ENCODE data around the gene MBD2. TPM values are rescaled to one million over a fixed set of nuclear protein-coding genes. Genes with fewer than 3 reads are reported as not detected.

MBD2 gene
- total and polyA plus RNA-seq, 2 experiments from 2014 or later: 14.4 to 56.8 TPM

GRCh38 chr18:54233228-54233625, 8.8 kb upstream of the MBD2 start:
- Histone ChIP-seq H3K27ac (no peak overlapping the region), H3K9me2 (replicated peaks; ENCODE audit: insufficient read depth) (no peaks in the 10 kb centered on the region)
- 91% methylated on average over 3 of the region's 3 CpGs for WGBS (ENCODE audit: low lambda C conversion rate, missing lambda C conversion rate)

GRCh38 chr18:54232485-54233227, 8.2 kb upstream of the MBD2 start:
- no peaks in the 10 kb centered on the region for H3K9me3 ChIP-seq (ENCODE audit: low read depth)
- no peak overlapping the region for H2AFZ ChIP-seq
- WGBS (ENCODE audit: low lambda C conversion rate, missing lambda C conversion rate): 82% methylated on average over 7 of the region's 7 CpGs
- DNase-seq (ENCODE audit: low spot score): no peak
- H3K27ac ChIP-seq: no peak overlapping the region
- no peaks in the 10 kb centered on the region for H3K4me1 ChIP-seq (ENCODE audit: insufficient read depth)
- no peaks in the 10 kb centered on the region for H3K79me2 ChIP-seq
- H3K4me2 ChIP-seq: no peak overlapping the region
- H3K4me3 ChIP-seq: no peak overlapping the region
- H3K27me3 ChIP-seq: no peaks in the 10 kb centered on the region
- H4K20me1 ChIP-seq (ENCODE audit: insufficient read depth, poor library complexity, severe bottlenecking): no peaks in the 10 kb centered on the region
- no peaks in the 10 kb centered on the region for H3K9me2 ChIP-seq (replicated peaks; ENCODE audit: insufficient read depth)
- H3K36me3 ChIP-seq (replicated peaks; ENCODE audit: insufficient read depth, low read depth): no peaks in the 10 kb centered on the region
- TF ChIP-seq EZH2phosphoT487 (IDR thresholded peaks at IDR 0.05; ENCODE audit: low read depth, severe bottlenecking, unreplicated experiment): no peak

More at GRCh38 chr18:54233228-54233625, 8.8 kb upstream of the MBD2 start:
- no peaks in the 10 kb centered on the region for H3K9me3 ChIP-seq (ENCODE audit: low read depth)
- no peak for TF ChIP-seq CTCF (IDR thresholded peaks at IDR 0.05; ENCODE audit: poor library complexity)
- TF ChIP-seq EZH2phosphoT487 (IDR thresholded peaks at IDR 0.05; ENCODE audit: low read depth, severe bottlenecking, unreplicated experiment): no peak
- TF ChIP-seq EZH2 (IDR thresholded peaks at IDR 0.05; ENCODE audit: borderline replicate concordance): no peak
- H4K20me1 ChIP-seq (ENCODE audit: insufficient read depth, poor library complexity, severe bottlenecking): no peaks in the 10 kb centered on the region
- no peak overlapping the region for H2AFZ ChIP-seq
- H3K4me1 ChIP-seq (ENCODE audit: insufficient read depth): no peaks in the 10 kb centered on the region
- no peak overlapping the region for H3K4me2 ChIP-seq
- H3K79me2 ChIP-seq: no peaks in the 10 kb centered on the region
- H3K36me3 ChIP-seq (replicated peaks; ENCODE audit: insufficient read depth, low read depth): no peaks in the 10 kb centered on the region
- no peak for DNase-seq (ENCODE audit: low spot score)
- no peak overlapping the region for H3K4me3 ChIP-seq
- no peaks in the 10 kb centered on the region for H3K27me3 ChIP-seq

DNA sequence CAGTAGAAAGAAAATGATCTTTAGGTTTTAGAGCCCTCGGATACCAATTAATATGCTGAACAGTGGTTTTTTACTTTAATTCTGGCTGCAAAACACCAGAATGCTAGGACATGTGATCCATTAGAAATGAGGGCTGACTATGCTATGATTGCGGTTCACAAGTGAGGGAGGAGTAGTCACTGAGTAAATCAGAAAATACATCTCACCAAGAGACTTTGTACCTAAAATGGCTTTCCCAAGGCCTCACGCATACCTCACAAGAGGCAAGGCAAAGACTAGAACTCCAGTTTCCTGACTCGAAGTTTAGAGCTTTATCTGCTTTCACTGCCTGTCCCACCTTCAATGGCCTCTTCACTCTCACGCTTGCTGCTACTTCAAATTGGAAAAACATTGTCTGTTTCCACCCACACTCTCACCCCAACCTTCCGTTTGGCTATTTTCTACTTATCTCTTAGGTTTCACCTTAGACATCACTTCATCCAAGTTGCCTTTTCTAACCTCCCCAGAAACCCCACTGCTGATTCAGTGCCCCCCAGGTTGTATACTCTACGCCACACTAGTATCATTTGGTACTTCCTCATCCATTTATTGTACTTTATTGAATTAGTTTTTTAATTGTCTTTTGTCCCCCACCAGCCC, 5.1 kb upstream of the MBD2 start:
- Histone ChIP-seq H3K27me3 (no peaks in the 10 kb centered on the region), H3K4me3 (no peak overlapping the region), H3K9me2 (replicated peaks; ENCODE audit: insufficient read depth) (no peaks in the 10 kb centered on the region), H2AFZ (no peak overlapping the region), H3K36me3 (replicated peaks; ENCODE audit: insufficient read depth, low read depth) (no peaks in the 10 kb centered on the region), H4K20me1 (ENCODE audit: insufficient read depth, poor library complexity, severe bottlenecking) (no peaks in the 10 kb centered on the region), H3K27ac (peak overlapping the region; percentile 46), H3K4me1 (ENCODE audit: insufficient read depth) (no peaks in the 10 kb centered on the region), H3K4me2 (no peak overlapping the region), H3K79me2 (no peaks in the 10 kb centered on the region), H3K9me3 (ENCODE audit: low read depth) (no peaks in the 10 kb centered on the region)
- 84% methylated on average over 7 of the region's 7 CpGs for WGBS (ENCODE audit: low lambda C conversion rate, missing lambda C conversion rate)
- TF ChIP-seq EZH2 (IDR thresholded peaks at IDR 0.05; ENCODE audit: borderline replicate concordance) (no peak), EZH2phosphoT487 (IDR thresholded peaks at IDR 0.05; ENCODE audit: low read depth, severe bottlenecking, unreplicated experiment) (no peak), CTCF (IDR thresholded peaks at IDR 0.05; ENCODE audit: poor library complexity) (no peak)
- DNase-seq (ENCODE audit: low spot score): no peak

- Histone ChIP-seq H3K79me2 (peaks cover 6% of the 10 kb centered on the region), H3K27ac (no peak overlapping the region), H3K4me1 (ENCODE audit: insufficient read depth) (no peaks in the 10 kb centered on the region), H3K36me3 (replicated peaks; ENCODE audit: insufficient read depth, low read depth) (no peaks in the 10 kb centered on the region), H3K4me2 (no peak overlapping the region), H3K4me3 (no peak overlapping the region), H2AFZ (no peak overlapping the region), H3K9me3 (ENCODE audit: low read depth) (no peaks in the 10 kb centered on the region), H3K27me3 (no peaks in the 10 kb centered on the region), H3K9me2 (replicated peaks; ENCODE audit: insufficient read depth) (no peaks in the 10 kb centered on the region), H4K20me1 (ENCODE audit: insufficient read depth, poor library complexity, severe bottlenecking) (peaks cover under 1% of the 10 kb centered on the region)
- no peak for TF ChIP-seq EZH2phosphoT487 (IDR thresholded peaks at IDR 0.05; ENCODE audit: low read depth, severe bottlenecking, unreplicated experiment)
- no peak for TF ChIP-seq CTCF (IDR thresholded peaks at IDR 0.05; ENCODE audit: poor library complexity)
- TF ChIP-seq EZH2 (IDR thresholded peaks at IDR 0.05; ENCODE audit: borderline replicate concordance): no peak
- peak; percentile 13 for DNase-seq (ENCODE audit: low spot score)
These were observed 3.9 kb upstream of the MBD2 start for GRCh38 chr18:54228364-54228763.

All from hepatocyte (in vitro differentiated cells).